Heart right ventricle (tissue), 16 donors: Measurements from ENCODE around the gene ATP13A3. TPM values are rescaled to one million over a fixed set of nuclear protein-coding genes. Genes with fewer than 3 reads are reported as not detected.

ENCODE experiments used
- ATAC-seq, 8 donors: fragments of 200-7000 bp; cut with Tn5 transposase; one replicate each; pipeline ENCODE4 v1.9.1; 2020; ENCODE audit warnings: mild to moderate bottlenecking in 8 of 8, moderate library complexity in 8 of 8, moderate number of reproducible peaks in 1 of 8
- DNase-seq, 2 donors: peaks; one replicate each; pipeline ENCODE4 v3.0.0-alpha.2; 2020
- H3K27ac ChIP-seq, 10 donors: fragments of 200-600 bp; sonication (generic) in 2 of 10; one replicate each; pipeline versions ENCODE4 v1.5.0 to v1.8.0; 2020 to 2022; ENCODE audit warnings: mild to moderate bottlenecking in 3 of 10
- H3K27me3 ChIP-seq, 7 donors: fragments of 200-600 bp; one replicate each; pipeline ENCODE4 v1.8.0; 2021 to 2022; ENCODE audit warnings: mild to moderate bottlenecking in 2 of 7
- H3K36me3 ChIP-seq, 9 donors: fragments of 200-600 bp; sonication (generic) in 1 of 9; one replicate each; pipeline versions ENCODE4 v1.5.0 to v1.8.0; 2020 to 2022; ENCODE audit warnings: mild to moderate bottlenecking in 2 of 9
- H3K4me1 ChIP-seq, 9 donors: fragments of 200-600 bp; sonication (generic) in 1 of 9; one replicate each; pipeline versions ENCODE4 v1.5.0 to v1.8.0; 2020 to 2022; ENCODE audit warnings: mild to moderate bottlenecking in 4 of 9
- H3K4me3 ChIP-seq, 10 donors: fragments of 200-600 bp; sonication (generic) in 2 of 10; one replicate each; pipeline versions ENCODE4 v1.5.0 to v1.8.0; 2020 to 2022; ENCODE audit warnings: mild to moderate bottlenecking in 7 of 10, moderate library complexity in 2 of 10
- H3K9me3 ChIP-seq, 11 donors: fragments of 200-600 bp in 10 of 11; sonication (generic) in 2 of 11; one replicate each; pipeline versions ENCODE4 v1.5.0 to v1.8.0; 2013 to 2022; ENCODE audit warnings: mild to moderate bottlenecking in 2 of 11, control low read depth in 1 of 11, moderate library complexity in 1 of 11
- WGBS, 2 donors: extraction: QIAGEN DNeasy Blood & Tissue Kit; methylation state at CpG; one replicate each; pipeline ENCODE4 v1.1.7; 2013; ENCODE audit warnings: inconsistent platforms in 1 of 2; 5-methylcytosine and 5-hydroxymethylcytosine counted together
- intact Hi-C, 10 donors: fragments of 100-400 bp; cut with DNase I; formaldehyde crosslinking; loops; one replicate each; pipeline versions ENCODE4 v1.11.1 to v1.14.2; 2022
- polyA plus RNA-seq, 2 donors: library from polyadenylated mRNA; stranded (reverse); fragments of 200-250 nt; gene quantifications; one replicate each; pipeline ENCODE4 v1.2.3, GENCODE V29; 2013
- total RNA-seq, 10 donors: library from RNA; stranded (reverse); fragmentation: NEBNext Ultra II Directional in 3 of 10; extraction: Animal tissue kit (Norgen Biotek cat#: 25700) in 3 of 10; gene quantifications; one replicate each; pipeline versions ENCODE4 v1.2.1 to v1.2.4, GENCODE V29; 2021 to 2023
- TF ChIP-seq, protein P1 (sequence below), 9 donors: fragments of 200-600 bp; sonication (generic) in 2 of 9; IDR thresholded peaks; one replicate each; pipeline versions ENCODE4 v1.5.0 to v1.8.0; 2021 to 2022; ENCODE audit warnings: antibody characterized with exemption in 9 of 9, mild to moderate bottlenecking in 5 of 9, moderate library complexity in 1 of 9
- donor health status: Arrhythmogenic right ventricular cardiomyopathy.
- donor health status: ischemic (EF 13 %, LVEDD 7.1; RV severe dilation, severe dysfunction).
- donor health status: healthy with polysubstance abuse.
- donor health status: DM: no; HTN: yes; CAD: no.
- donor health status: DM: no; HTN: no; CAD: no.
- donor health status: ischemic (EF 25% LVEDD 6.9; RV normal size, moderate dysfunction).
- donor health status: ischemic (EF 25% LVEDD 5.7; RV mildly dilated, moderate dysfunction).
- donor health status: healthy.
- donor health status: DM: yes; HTN: yes; CAD: no.
- donor health status: Ischemic cardiomyopathy.
- donor health status: ischemic (EF 35%, LVEDD 5.7; RV mildly dilated, moderate dysfunction).
- donor health status: nonischemic (EF 11% LVEDD 7.7; RV severe dilation, severe dysfunction).
- donor health status: DM: yes; HTN: yes; CAD: no.
- donor health status: PGD.
- donor health status: ischemic (EF 29% LVEDD 5.4; RV normal size, mild dysfunction).
- donor health status: nonischemic (EF 23%, LVEDD 6.1; RV moderate dilation, normal function).

Gene ATP13A3
- total and polyA plus RNA-seq, 12 donors: 31.0 to 195 (median 87.8) TPM

DNA sequence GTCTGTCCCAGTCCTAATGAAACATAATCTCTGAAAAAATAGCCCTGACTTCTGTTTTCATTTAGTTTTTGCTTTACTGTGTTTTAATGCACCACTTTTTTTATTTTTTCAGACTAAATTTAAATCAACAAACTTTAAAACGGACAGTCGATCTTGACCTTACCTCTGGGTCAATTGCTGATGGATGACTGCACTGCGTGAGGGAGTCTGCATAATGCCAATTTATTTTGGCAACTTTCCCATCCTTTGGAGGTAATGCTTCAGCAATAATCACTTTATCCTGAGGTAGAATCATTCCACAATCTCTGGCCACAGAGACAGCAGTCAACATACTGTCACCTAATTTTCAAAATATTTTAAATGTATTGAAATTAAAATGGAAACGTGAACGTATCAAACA lies 55.2 kb downstream of the ATP13A3 start:
- no peak overlapping the region for H3K4me3 ChIP-seq
- intact Hi-C loops: no loop called here
- H3K27me3 ChIP-seq: no peaks in the 10 kb centered on the region
- ATAC-seq (no peak), DNase-seq (no peak)
- peaks cover 0 to 100% (median 87%) of the 10 kb centered on the region in 9 donors for H3K36me3 ChIP-seq
- 60 to 67% methylated on average over 5 of the region's 5 CpGs for WGBS, 2 donors
- H3K9me3 ChIP-seq: no peaks in the 10 kb centered on the region
- TF ChIP-seq, protein P1, sequence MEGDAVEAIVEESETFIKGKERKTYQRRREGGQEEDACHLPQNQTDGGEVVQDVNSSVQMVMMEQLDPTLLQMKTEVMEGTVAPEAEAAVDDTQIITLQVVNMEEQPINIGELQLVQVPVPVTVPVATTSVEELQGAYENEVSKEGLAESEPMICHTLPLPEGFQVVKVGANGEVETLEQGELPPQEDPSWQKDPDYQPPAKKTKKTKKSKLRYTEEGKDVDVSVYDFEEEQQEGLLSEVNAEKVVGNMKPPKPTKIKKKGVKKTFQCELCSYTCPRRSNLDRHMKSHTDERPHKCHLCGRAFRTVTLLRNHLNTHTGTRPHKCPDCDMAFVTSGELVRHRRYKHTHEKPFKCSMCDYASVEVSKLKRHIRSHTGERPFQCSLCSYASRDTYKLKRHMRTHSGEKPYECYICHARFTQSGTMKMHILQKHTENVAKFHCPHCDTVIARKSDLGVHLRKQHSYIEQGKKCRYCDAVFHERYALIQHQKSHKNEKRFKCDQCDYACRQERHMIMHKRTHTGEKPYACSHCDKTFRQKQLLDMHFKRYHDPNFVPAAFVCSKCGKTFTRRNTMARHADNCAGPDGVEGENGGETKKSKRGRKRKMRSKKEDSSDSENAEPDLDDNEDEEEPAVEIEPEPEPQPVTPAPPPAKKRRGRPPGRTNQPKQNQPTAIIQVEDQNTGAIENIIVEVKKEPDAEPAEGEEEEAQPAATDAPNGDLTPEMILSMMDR (IDR thresholded peaks at IDR 0.05): no peak
- H3K27ac ChIP-seq: no peak overlapping the region
- H3K4me1 ChIP-seq: no peaks in the 10 kb centered on the region

DNA sequence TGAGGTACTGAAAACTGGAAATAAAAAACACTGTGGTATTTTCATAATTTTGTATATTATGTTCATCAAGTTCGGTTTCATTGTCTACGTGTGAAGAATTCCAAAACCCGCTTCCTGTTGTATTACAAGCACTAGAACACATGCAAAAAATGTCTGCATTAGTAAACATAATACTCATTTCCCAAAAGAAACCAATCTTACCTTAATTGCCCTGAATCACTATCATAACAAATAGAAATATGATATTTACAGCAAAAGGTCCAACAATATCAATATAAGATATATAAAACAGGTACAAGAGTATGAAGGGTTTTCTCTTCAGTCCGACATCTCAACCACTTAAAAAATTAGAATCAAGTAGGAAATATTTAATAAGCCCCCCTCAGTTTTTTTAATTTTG lies 61.4 kb downstream of the ATP13A3 start:
- 92 to 94% methylated on average over 4 of the region's 4 CpGs for WGBS, 2 donors
- TF ChIP-seq, protein P1 (IDR thresholded peaks at IDR 0.05): no peak
- Histone ChIP-seq H3K27ac (no peak overlapping the region), H3K27me3 (no peaks in the 10 kb centered on the region), H3K36me3 (peaks cover 0 to 98% (median 49%) of the 10 kb centered on the region in 9 donors), H3K4me3 (no peak overlapping the region), H3K4me1 (peaks cover 0 to 23% (median 8%) of the 10 kb centered on the region in 9 donors), H3K9me3 (no peaks in the 10 kb centered on the region)
- ATAC-seq (no peak), DNase-seq (no peak)
- intact Hi-C loops: no loop called here

DNA sequence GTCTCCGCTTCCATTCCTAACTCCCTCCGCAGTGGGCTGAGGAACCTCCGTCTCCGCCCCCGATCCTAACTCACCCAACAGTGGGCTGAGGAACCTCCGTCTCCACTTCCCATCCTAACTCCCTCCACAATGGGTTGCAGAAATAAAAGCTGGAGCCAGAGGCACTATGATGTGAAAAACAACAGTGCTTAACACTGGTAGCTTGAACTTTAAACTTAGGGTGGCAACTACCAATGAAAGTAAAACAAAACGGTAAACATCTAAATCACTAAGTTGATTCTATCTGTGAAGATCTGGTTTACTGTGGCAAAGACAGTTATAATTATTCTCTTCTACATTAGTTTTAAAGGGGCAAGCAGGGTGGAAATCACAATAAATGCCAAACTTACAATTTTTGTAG lies 61.8 kb downstream of the ATP13A3 start:
- 96 to 97% methylated on average over 7 of the region's 7 CpGs for WGBS, 2 donors
- TF ChIP-seq, protein P1 (IDR thresholded peaks at IDR 0.05): no peak

DNA sequence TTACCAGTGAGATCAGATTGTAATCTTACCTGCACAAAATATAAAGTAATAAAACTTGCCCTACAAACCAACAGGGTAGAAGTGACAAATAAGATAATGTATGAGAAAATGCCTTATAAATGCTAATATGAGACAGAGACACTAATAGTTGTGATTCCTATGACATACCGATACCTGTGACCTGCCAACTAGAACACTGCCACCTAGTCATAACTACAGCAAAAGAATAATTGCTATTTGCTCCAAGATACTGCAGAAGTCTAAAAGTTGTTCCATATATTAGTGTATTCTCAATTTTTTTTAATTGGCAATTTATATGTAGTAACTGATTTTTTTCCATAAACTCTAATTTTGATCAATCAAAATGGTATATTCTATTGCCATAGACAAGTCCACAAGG lies 62.4 kb downstream of the ATP13A3 start:
- Histone ChIP-seq H3K9me3 (no peaks in the 10 kb centered on the region), H3K27ac (no peak overlapping the region), H3K27me3 (no peaks in the 10 kb centered on the region), H3K36me3 (peaks cover 0 to 98% (median 41%) of the 10 kb centered on the region in 9 donors), H3K4me1 (peaks cover 0 to 23% (median 8%) of the 10 kb centered on the region in 9 donors), H3K4me3 (no peak overlapping the region)
- ATAC-seq (no peak), DNase-seq (no peak)
- TF ChIP-seq, protein P1 (IDR thresholded peaks at IDR 0.05): no peak
- WGBS, 2 donors: 83 to 98% methylated on average over 1 of the region's 1 CpG
- intact Hi-C loops: no loop called here

More for the DNA sequence above, 61.8 kb downstream of the ATP13A3 start:
- no peak overlapping the region for H3K27ac ChIP-seq
- ATAC-seq (peak in 2 of 8 donors; percentile 13 to 47), DNase-seq (no peak)
- intact Hi-C loops: no loop called here
- H3K36me3 ChIP-seq: peaks cover 0 to 98% (median 44%) of the 10 kb centered on the region in 9 donors
- no peaks in the 10 kb centered on the region for H3K9me3 ChIP-seq
- no peak overlapping the region for H3K4me3 ChIP-seq
- no peaks in the 10 kb centered on the region for H3K27me3 ChIP-seq
- peaks cover 0 to 23% (median 8%) of the 10 kb centered on the region in 9 donors for H3K4me1 ChIP-seq
